Caco-2 (cell line): ENCODE data around the gene PYGO2. TPM values are rescaled to one million over a fixed set of nuclear protein-coding genes. Genes with fewer than 3 reads are reported as not detected.

ENCODE experiments used
- BruUV-seq: library from RNA; stranded (reverse); fragments of 400-500 nt; replicated peaks from 2 replicates; lab custom pipeline; 2021; lab: Mats Ljungman, UMichigan
- CTCF ChIA-PET: fragments of 300-600 bp; sonication (Branson Sonifier 250); formaldehyde crosslinking; loops from one replicate; lab custom pipeline; 2022; ENCODE audit warnings: antibody characterized with exemption; lab: Charles Lee
- POLR2A ChIA-PET: fragments of 300-600 bp; sonication (Branson Sonifier 250); formaldehyde crosslinking; loops from one replicate; lab custom pipeline; 2022; ENCODE audit warnings: antibody characterized with exemption; lab: Charles Lee
- DNase-seq, 2 experiments: peaks; one replicate each; pipeline versions ENCODE4 v3.0.0 to v3.0.0-alpha.2; 2020 to 2022
- H3K27me3 ChIP-seq: replicated peaks from 2 replicates; pipeline ENCODE4 v1.6.0; 2011; ENCODE audit warnings: low read length; ENCODE audit not compliant: control insufficient read depth, insufficient read depth
- H3K36me3 ChIP-seq: 2 replicates; pipeline ENCODE4 v1.5.1; 2011; ENCODE audit warnings: low read length; ENCODE audit not compliant: control insufficient read depth, insufficient read depth
- H3K4me1 ChIP-seq: fragments of 250-450 bp; sonication (Bioruptor Pico); 2 replicates; pipeline ENCODE4 v1.5.1; 2020; ENCODE audit warnings: mild to moderate bottlenecking
- H3K4me3 ChIP-seq: 2 replicates; pipeline ENCODE4 v1.5.1; 2011; ENCODE audit warnings: low read depth, mild to moderate bottlenecking, control low read depth, low read length
- H3K9me3 ChIP-seq: fragments of 250-450 bp; sonication (Bioruptor Pico); 2 replicates; pipeline ENCODE4 v1.5.1; 2020; ENCODE audit warnings: mild to moderate bottlenecking, moderate library complexity
- H3K27ac Mint-ChIP-seq: one replicate; pipeline ENCODE4 v1.8.0; 2022; ENCODE audit warnings: mixed read lengths; ENCODE audit not compliant: unreplicated experiment
- H3K27me3 Mint-ChIP-seq: one replicate; pipeline ENCODE4 v1.8.0; 2022; ENCODE audit warnings: mixed read lengths; ENCODE audit not compliant: insufficient read depth, unreplicated experiment
- H3K36me3 Mint-ChIP-seq: one replicate; pipeline ENCODE4 v1.8.0; 2022; ENCODE audit warnings: mild to moderate bottlenecking, mixed read lengths; ENCODE audit not compliant: insufficient read depth, unreplicated experiment
- H3K4me1 Mint-ChIP-seq: one replicate; pipeline ENCODE4 v1.8.0; 2022; ENCODE audit warnings: low read depth, mixed read lengths; ENCODE audit not compliant: unreplicated experiment
- H3K4me3 Mint-ChIP-seq: one replicate; pipeline ENCODE4 v1.8.0; 2022; ENCODE audit warnings: mild to moderate bottlenecking, moderate library complexity, mixed read lengths; ENCODE audit not compliant: unreplicated experiment
- H3K9me3 Mint-ChIP-seq: one replicate; pipeline ENCODE4 v1.8.0; 2022; ENCODE audit warnings: mixed read lengths; ENCODE audit not compliant: unreplicated experiment
- CTCF ChIP-seq, 2 experiments: fragments of 200-600 bp in 1 of 2; IDR thresholded peaks; 1 replicate in 1 of 2; 2 replicates in 1 of 2; pipeline versions ENCODE4 v1.5.1 to v1.8.0; 2011 to 2022; ENCODE audit warnings: antibody characterized with exemption in 1 of 2, control low read depth in 1 of 2, inconsistent platforms in 1 of 2, low read depth in 1 of 2, low read length in 1 of 2, mild to moderate bottlenecking in 1 of 2, moderate library complexity in 1 of 2; ENCODE audit not compliant: insufficient read depth in 1 of 2, severe bottlenecking in 1 of 2, unreplicated experiment in 1 of 2
- intact Hi-C: fragments of 100-400 bp; cut with micrococcal nuclease; formaldehyde crosslinking; loops from one replicate; pipeline ENCODE4 v1.10.0; 2022; ENCODE audit not compliant: unreplicated experiment
- total RNA-seq: library from RNA; stranded (reverse); gene quantifications from 2 replicates; pipeline ENCODE4 v1.2.3, GENCODE V29; 2022

The PYGO2 gene
- total RNA-seq, 1 experiment from 2014 or later, result 34.9 TPM

DNA sequence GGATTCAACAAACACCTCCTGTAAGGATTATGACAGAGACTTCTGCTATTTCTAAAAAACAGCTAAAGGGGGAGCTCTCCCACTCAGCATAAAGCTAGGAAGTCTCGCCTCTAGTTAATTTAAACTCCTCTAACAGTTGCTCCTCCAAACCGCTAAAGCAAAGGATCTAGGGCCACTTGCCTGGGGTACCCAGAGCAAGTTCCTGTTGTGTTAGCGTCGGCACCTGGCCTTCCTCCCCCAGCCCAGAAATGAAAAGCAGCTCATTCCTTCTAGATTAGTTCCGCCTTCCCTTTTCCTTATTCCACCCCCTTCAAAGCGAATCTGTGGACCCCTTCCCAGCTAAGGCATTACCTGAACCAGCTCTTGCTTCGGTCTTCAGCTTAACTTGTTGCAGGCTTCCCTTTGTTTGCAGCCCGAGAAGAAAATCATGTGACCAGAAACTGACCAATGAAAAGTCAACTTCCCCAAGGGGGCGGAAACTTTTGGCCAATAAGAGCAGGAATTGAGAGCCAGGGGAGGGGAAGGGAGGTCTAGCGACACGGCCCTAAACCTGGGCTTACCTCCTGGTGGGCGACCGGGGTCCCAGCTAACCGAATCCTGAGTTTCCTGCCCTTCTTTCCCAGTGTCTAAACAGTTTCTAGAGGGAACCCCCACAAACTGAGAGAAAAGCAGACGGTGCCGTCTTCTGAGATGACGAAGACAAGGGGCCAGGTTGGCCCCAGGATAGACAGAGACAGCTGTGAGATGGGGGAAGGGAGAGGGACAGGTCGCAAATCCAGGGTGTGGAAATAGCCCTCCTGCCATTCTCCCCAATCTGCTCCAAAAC, 5.7 kb downstream of the PYGO2 start, which contains the start of gene PBXIP1:
PBXIP1 (minus strand) TSS at position 382 of the 826 bp plus-strand sequence. CDS start 2,378 bp downstream, outside the sequence.
- no peaks in the 10 kb centered on the region for H3K27me3 ChIP-seq
- peak within 1 kb of the TSS; percentile 43 for H3K4me3 ChIP-seq
- Mint-ChIP-seq H3K27me3 (no peaks in the 10 kb centered on the region), H3K9me3 (no peaks in the 10 kb centered on the region), H3K36me3 (peaks cover 27% of the 10 kb centered on the region), H3K4me3 (peak within 1 kb of the TSS; percentile 80), H3K4me1 (peaks cover 16% of the 10 kb centered on the region), H3K27ac (peak within 1 kb of the TSS; percentile 79)
- H3K4me1 ChIP-seq, result peaks cover 15% of the 10 kb centered on the region
- intact Hi-C loops, result loop anchor here (5.0 kb wide), 1 partner anchor 106 kb away; the partner anchor contains the start of gene EFNA4
- POLR2A ChIA-PET, result interaction anchor here (0.6 to 3.5 kb wide), 7 partner anchors 10 to 43 kb away, joined by 3 to 34 read pairs (median 6); partner anchors contain the start of genes FLAD1, PMVK and SHC1
- no peaks in the 10 kb centered on the region for H3K9me3 ChIP-seq
- TF ChIP-seq CTCF (IDR thresholded peaks at IDR 0.05; ENCODE audit: insufficient read depth in 1 of 2, low read depth in 1 of 2, low read length in 1 of 2, severe bottlenecking in 1 of 2, unreplicated experiment in 1 of 2), result peak in 1 of 2 experiments; percentile 29
- peak; percentile 87 to 92 for DNase-seq
- CTCF ChIA-PET, result interaction anchor here (0.6 to 1.8 kb wide), 10 partner anchors 10 to 396 kb away, joined by 3 to 10 read pairs (median 6); partner anchors contain the start of genes PMVK and SHC1
- peaks cover 3% of the 10 kb centered on the region for H3K36me3 ChIP-seq
- no TSS peak for BruUV-seq

DNA sequence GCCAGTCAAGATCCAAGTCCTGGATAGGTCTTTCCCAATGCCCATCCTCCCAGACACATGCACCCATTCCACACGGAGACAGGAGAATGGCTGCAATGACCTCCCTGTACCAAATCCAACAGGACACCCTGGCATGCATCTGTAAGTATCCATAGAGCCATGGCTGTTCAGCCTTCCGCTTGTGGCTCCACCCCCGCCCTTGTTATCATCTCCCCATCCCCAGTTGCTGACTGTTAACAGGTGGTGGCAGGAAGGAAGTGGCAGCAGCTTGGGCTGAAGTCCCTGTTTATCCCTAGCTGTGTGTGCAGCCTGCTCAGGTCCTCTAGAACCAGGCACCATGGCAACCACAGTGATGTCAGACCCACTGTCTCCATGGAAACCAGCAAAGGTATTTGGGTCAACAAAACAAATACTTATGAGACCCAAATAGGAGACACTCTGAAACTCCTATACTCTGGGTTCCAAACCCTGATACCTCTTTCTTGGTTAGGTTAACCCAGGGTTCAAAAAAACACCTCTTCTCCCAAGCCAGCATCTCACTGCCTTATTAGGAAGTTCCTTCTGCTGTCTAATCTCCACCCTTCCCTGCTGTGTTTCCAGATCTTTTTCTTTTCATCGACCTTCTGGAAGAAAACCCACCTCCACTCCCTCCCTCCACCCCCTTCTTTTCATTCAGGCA, 6.4 kb downstream of the PYGO2 start:
- no peaks in the 10 kb centered on the region for H3K27me3 ChIP-seq
- peak; percentile 48 to 55 for DNase-seq
- no peaks in the 10 kb centered on the region for H3K9me3 ChIP-seq
- intact Hi-C loops, result loop anchor here (5.0 kb wide), 1 partner anchor 107 kb away; the partner anchor contains the start of gene EFNA4
- no peaks in the 10 kb centered on the region for H3K27me3 Mint-ChIP-seq
- CTCF ChIA-PET, result interaction anchor here (0.7 to 1.8 kb wide), 9 partner anchors 9 to 395 kb away, joined by 3 to 10 read pairs (median 6); partner anchors contain the start of genes PMVK and SHC1
- POLR2A ChIA-PET, result interaction anchor here (0.6 to 3.5 kb wide), 8 partner anchors 10 to 44 kb away, joined by 3 to 34 read pairs (median 6); partner anchors contain the start of genes FLAD1, PMVK and SHC1
- H3K36me3 Mint-ChIP-seq, result peaks cover 25% of the 10 kb centered on the region
- H3K4me1 Mint-ChIP-seq, result peaks cover 16% of the 10 kb centered on the region
- peaks cover 10% of the 10 kb centered on the region for H3K4me1 ChIP-seq
- TSS peak; percentile 2 for BruUV-seq
- peak overlapping the region; percentile 80 for H3K4me3 Mint-ChIP-seq
- peak overlapping the region; percentile 43 for H3K4me3 ChIP-seq
- TF ChIP-seq CTCF (IDR thresholded peaks at IDR 0.05; ENCODE audit: insufficient read depth in 1 of 2, low read depth in 1 of 2, low read length in 1 of 2, severe bottlenecking in 1 of 2, unreplicated experiment in 1 of 2), result no peak
- peak overlapping the region; percentile 79 for H3K27ac Mint-ChIP-seq
- no peaks in the 10 kb centered on the region for H3K9me3 Mint-ChIP-seq
- peaks cover 3% of the 10 kb centered on the region for H3K36me3 ChIP-seq

DNA sequence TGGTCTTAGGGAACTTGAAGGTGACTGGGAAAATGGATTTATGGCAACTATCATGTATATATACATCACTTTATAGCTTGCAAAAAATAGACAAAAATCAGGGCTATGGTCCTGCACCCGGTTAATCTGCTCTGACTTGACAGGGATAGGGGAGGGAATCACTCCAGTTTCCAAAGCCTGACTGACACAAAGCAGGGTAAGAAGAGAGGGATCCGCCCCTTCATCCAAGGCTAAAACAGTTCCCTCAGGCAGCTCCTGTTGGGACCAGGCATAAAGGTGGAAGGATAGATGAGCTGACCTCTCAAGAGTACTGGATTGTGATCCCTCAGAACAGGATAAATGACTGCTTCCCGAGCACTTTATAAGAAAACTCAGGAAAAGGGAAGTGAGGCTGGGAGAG, 7.0 kb downstream of the PYGO2 start:
- POLR2A ChIA-PET, result interaction anchor here (0.8 to 3.5 kb wide), 3 partner anchors 11 to 18 kb away, joined by 3 to 34 read pairs (median 19); partner anchors contain the start of gene PMVK
- BruUV-seq, result no TSS peak
- Mint-ChIP-seq H3K4me3 (no peak overlapping the region), H3K9me3 (no peaks in the 10 kb centered on the region), H3K27ac (no peak overlapping the region), H3K36me3 (peaks cover 22% of the 10 kb centered on the region), H3K4me1 (peaks cover 16% of the 10 kb centered on the region), H3K27me3 (no peaks in the 10 kb centered on the region)
- Histone ChIP-seq H3K4me1 (peaks cover 10% of the 10 kb centered on the region), H3K36me3 (peaks cover 1% of the 10 kb centered on the region), H3K27me3 (no peaks in the 10 kb centered on the region), H3K9me3 (no peaks in the 10 kb centered on the region), H3K4me3 (no peak overlapping the region)
- TF ChIP-seq CTCF (IDR thresholded peaks at IDR 0.05; ENCODE audit: insufficient read depth in 1 of 2, low read depth in 1 of 2, low read length in 1 of 2, severe bottlenecking in 1 of 2, unreplicated experiment in 1 of 2), result no peak
- CTCF ChIA-PET, result no interaction called here
- DNase-seq, result no peak
- intact Hi-C loops, result no loop called here
